HTR-8/SVneo (cell line): Measurements from ENCODE around the gene DAAM1.
A peak's percentile ranks its signal among the peaks of the same experiment; 100 is the strongest.

Experiments used
- DNase-seq: peaks from one replicate; pipeline ENCODE4 v3.0.0; 2011; ENCODE audit warnings: low spot score, mixed read lengths; ENCODE audit not compliant: insufficient read length
- FAIRE-seq: peaks from 2 replicates; lab custom pipeline; 2011; peaks lifted over from hg19 to GRCh38; lab: Jason Lieb, UNC

Gene DAAM1

GRCh38 chr14:59188461-59189090, at the start of gene DAAM1:
Gene DAAM1 (plus strand): TSS chr14:59188667. CDS start chr14:59263478, 74,811 bp downstream.
- peak; percentile 100 for FAIRE-seq

GRCh38 chr14:59139324-59139723, 49.1 kb upstream of the DAAM1 start:
- FAIRE-seq (peak; percentile 74), DNase-seq (no peak)

More at GRCh38 chr14:59188461-59189090, at the start of gene DAAM1:
- DNase-seq, result peak; percentile 100

- DNase-seq (no peak), FAIRE-seq (peak; percentile 93)
Measured at GRCh38 chr14:59140106-59140843, 48.2 kb upstream of the DAAM1 start.

DNA sequence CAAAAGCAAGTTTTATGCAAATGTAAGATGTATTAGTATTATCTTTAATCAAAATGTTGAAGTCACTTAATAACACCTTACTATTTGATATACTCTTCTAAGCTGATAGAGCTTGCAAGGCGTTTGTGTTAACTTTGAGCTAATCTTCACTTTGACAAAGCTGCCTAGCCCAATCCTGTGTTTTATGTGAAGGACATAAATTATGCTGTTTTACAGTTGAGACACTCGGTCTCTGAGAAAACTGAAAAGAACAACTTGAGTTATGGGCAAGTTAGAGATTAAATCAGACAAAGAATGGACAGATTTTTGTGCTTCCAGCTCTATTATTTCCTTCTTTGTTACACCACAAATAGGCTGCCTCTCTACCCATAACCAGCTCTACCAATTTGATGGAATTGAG, 42.0 kb upstream of the DAAM1 start:
- no peak for DNase-seq
- FAIRE-seq, result no peak

GRCh38 chr14:59147007-59147406, 41.5 kb upstream of the DAAM1 start:
- FAIRE-seq, result peak; percentile 91
- DNase-seq, result no peak

DNA sequence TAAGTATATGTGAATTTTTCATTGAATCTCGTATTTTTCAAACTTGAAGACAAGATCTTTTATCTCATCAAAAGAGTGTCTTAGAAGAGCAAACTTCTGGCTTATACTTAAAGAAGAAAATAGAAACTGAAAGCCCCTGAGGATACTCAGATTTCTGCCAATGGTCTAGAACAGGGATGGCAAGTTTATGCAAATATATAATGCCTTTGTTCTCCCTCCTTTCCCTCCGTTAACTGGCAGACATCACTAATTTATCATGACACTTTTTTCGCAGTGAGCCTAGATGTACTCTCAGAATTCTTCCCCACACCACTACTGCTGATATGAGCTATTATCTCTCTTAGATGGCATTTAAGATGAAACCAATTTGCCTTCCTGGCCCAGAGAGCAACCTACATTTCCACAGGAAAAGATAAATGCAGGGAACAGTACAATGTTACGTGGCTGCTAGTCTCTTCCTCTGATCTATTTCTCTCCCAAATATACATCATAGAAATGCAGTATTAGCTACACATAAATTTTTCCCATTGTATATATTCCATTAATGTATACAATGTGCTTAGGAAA, 40.0 kb upstream of the DAAM1 start:
- peak; percentile 85 for FAIRE-seq

GRCh38 chr14:59150990-59151389, 37.5 kb upstream of the DAAM1 start:
- FAIRE-seq (no peak), DNase-seq (no peak)

More for the DNA sequence above, 40.0 kb upstream of the DAAM1 start:
- no peak for DNase-seq

DNA sequence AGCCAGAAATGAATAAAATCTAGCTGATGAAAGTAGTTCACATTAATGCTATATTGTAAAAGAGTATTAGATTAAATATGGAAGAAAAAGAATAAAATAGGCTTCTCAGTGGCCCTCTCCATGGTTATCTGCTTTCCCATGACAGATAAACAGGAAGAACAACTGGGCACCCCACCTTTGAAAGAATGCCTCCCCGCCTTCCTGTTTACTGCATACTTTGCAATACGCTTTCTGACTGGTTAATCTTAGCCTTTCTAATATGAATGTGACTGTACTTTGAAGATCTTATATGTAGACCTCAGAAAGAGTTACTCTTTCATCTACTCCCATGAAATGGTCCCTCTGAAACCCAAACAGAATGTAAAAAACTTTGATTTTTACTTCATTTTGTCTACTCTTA, 34.1 kb upstream of the DAAM1 start:
- no peak for DNase-seq
- FAIRE-seq, result no peak

DNA sequence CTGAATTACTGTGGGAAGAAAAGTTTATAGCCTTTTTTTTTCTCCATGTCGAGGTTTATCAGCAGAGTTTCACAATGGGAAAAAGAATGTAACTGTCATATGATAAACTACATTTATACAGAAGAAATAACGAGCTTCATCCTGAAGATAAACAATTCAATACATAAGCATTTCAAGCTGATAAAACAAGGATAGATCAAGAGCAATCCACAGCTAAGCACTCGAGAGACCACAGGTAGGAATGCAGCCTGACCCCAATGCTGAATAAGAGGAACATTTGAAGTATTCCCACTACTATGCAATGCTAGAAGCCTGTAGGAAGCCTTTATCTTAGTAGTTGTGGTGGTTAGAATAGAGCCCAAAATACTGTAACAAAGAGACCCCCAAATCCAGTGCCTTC, 32.6 kb upstream of the DAAM1 start:
- FAIRE-seq, result no peak
- no peak for DNase-seq

GRCh38 chr14:59159169-59159568, 29.3 kb upstream of the DAAM1 start:
- DNase-seq, result peak; percentile 37

DNA sequence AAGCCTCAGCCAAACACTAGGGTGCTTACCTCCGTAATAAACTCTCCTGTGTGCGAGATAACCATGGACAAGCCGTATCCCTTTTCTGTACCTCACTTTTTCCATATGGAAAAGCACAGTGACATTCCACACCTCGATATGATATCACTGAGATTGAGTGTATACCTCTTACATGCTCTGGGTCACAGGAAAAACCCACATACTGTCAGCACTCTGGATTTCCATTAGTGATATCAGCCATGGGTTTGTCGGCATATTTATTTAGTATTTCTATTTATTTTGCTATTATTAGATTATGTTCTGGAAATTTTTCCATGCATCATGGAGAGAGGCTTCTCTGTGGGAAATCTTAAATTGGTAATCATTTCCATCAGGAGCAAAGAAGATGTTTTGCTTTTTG, 28.0 kb upstream of the DAAM1 start:
- DNase-seq, result no peak
- peak; percentile 95 for FAIRE-seq

More at GRCh38 chr14:59159169-59159568, 29.3 kb upstream of the DAAM1 start:
- no peak for FAIRE-seq

DNA sequence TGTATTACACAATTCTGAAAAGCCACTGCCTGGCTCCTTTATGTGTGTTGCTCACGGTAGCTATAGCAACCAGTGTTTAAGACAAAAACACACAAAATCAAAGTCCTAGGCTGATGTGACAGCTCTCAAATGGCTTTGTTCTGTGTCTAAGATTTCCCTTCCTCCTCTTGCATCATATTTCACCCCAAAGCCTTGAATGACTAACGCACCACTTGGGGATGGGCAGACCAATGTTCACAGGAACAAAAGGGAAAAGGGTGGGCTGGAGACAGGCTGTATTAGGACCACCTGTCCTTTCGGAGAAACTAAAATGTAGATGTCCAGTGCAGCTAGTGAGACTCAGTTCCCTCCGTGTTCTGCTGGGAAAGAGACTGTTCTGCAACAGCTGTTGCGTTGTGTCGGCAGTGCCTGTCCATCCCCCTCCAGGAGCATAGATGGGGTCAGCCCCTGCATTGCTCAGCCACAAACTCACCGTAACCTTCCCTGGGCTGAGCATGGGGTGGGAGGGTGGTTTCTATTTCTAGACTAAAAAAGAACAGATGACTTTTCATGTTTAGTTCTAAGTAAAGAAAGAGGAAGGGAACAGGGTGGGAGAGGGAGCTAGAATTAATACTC, 26.8 kb upstream of the DAAM1 start:
- FAIRE-seq, result peak; percentile 98

GRCh38 chr14:59166258-59166657, 22.2 kb upstream of the DAAM1 start:
- DNase-seq (no peak), FAIRE-seq (no peak)

More for the DNA sequence above, 26.8 kb upstream of the DAAM1 start:
- peak; percentile 53 for DNase-seq

DNA sequence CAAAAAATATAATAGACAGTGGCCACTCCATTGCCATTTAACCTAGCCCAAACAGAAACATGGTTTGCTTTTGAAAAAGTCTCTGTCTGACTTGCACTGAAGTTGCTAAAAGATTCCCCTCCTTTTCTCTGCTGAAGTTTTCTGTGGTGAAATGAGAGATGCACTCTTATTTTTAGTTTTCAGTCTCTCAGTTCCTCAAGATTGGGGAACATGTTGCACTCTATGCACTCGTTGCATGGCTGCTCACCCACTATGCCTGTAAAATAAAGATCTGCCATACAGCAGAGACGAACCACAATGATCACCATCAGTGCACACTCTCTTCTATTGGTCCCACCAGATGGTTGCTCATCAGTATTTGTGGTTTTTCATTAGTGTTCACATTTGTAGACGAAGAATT, 13.1 kb upstream of the DAAM1 start:
- FAIRE-seq (peak; percentile 93), DNase-seq (no peak)

- FAIRE-seq (no peak), DNase-seq (no peak)
Measured at GRCh38 chr14:59176765-59177164, 11.7 kb upstream of the DAAM1 start.

- DNase-seq, result no peak
- FAIRE-seq, result peak; percentile 13
Measured at GRCh38 chr14:59177262-59177661, 11.2 kb upstream of the DAAM1 start.

DNA sequence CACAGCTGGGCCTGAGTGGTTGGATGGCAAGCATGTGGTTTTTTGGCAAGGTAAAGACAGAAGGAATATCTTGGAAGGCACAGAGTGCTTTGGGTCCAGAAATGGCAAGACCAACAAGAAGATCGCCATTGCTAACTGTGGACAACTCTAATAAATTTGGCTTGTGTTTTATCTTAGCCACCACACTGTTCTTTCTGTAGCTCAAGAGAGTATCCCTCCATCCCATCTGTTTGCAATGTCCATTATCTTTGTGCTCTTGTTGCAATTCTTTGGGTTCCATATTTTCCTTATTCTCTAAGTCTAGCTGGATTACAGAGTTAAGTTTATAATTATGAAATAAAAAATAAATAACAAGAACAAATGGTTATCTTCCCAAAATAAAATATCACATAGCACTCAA, 6.7 kb upstream of the DAAM1 start:
- FAIRE-seq, result no peak
- no peak for DNase-seq

DNA sequence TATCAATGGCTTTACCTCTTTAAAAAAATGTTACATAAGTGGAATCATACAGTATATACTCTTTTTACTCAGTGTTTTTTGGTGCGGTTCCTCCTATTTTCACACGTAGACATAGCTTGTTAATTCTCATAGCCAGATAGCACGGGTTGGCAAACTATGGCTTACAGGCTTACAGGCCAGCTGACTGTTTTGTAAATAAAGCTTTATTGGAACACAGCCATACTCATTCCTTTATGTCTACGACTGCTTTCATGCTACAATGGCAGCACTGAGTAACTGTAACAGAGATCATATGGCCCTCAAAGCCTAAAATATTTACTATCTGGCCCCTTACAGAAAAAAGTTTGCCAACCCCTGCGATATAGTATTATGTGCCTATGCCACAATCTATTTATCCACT, 5.8 kb upstream of the DAAM1 start:
- FAIRE-seq (peak; percentile 98), DNase-seq (no peak)

DNA sequence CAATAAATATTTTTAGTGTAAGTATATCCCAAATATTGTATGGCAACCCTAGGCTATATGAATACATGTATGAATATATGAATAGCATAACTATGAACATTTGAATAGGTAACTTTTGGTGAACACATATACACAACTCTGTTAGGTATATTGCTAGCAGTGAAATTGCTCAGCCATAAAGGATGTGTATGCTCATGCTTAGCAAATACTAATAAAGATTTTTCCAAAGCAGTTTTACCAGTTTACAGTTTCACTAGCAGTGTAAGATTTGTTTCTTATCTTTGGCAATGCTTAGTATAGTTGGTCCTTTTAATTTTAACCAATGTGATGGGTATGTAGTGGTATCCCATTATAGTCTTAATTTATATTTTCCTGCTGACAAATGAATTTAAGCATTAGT, 5.3 kb upstream of the DAAM1 start:
- DNase-seq (no peak), FAIRE-seq (peak; percentile 23)

- no peak for DNase-seq
- peak; percentile 93 for FAIRE-seq
Measured at GRCh38 chr14:59184396-59184795, 4.1 kb upstream of the DAAM1 start.

DNA sequence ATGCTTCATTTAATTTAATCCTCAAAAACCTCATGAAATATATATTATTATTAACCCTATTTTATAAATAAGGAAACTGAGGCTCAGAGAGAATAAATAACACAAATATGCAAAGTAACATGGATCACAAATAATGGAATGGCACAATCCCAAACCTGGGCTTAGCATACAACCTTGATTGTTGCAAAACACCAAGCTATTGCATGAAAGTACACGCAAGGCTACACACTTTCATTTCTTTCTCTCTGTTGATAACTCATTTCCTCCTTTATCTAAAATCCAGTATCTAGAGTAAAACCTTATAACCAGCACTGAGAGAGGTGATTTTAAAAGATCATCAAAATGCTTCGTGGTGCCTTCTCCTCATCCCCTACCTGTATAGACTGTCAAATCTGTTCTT, 2.8 kb upstream of the DAAM1 start:
- peak; percentile 13 for FAIRE-seq

More for the DNA sequence above, 2.8 kb upstream of the DAAM1 start:
- DNase-seq, result no peak
